ENCODE measurements around the gene CISH.

- TF ChIP-seq ZNF274 (IDR thresholded peaks at IDR 0.05; ENCODE audit: low read depth, low read length) (no peak), SUZ12 (IDR thresholded peaks at IDR 0.05; ENCODE audit: extremely low read depth, insufficient read depth, insufficient read length) (no peak)
Measured at GRCh38 chr3:50605901-50606326, 5.7 kb downstream of the CISH start.
